Dendritic cell treated with granulocyte-macrophage colony-stimulating factor and Interleukin-4, amounts not matched to agents 40 ng/mL and 50 ng/mL, for 4 days (primary cell): ENCODE data around the gene GIMAP7.
"Not testable (repeated sequence)": the region's sequence is repeated elsewhere in the genome, so short reads cannot be mapped to it uniquely, and the experiment has no call there.

ENCODE experiments used
- H3K27ac Mint-ChIP-seq: one replicate; pipeline ENCODE4 v1.8.0; 2022; ENCODE audit warnings: mild to moderate bottlenecking, mixed read lengths
- H3K27me3 Mint-ChIP-seq: one replicate; pipeline ENCODE4 v1.8.0; 2022; ENCODE audit warnings: mild to moderate bottlenecking, mixed read lengths
- H3K36me3 Mint-ChIP-seq: one replicate; pipeline ENCODE4 v1.8.0; 2022; ENCODE audit warnings: low read depth, mixed read lengths
- H3K4me1 Mint-ChIP-seq: one replicate; pipeline ENCODE4 v1.8.0; 2022; ENCODE audit warnings: low read depth, mixed read lengths
- H3K4me3 Mint-ChIP-seq: one replicate; pipeline ENCODE4 v1.8.0; 2022; ENCODE audit warnings: mild to moderate bottlenecking, moderate library complexity, mixed read lengths
- H3K9me3 Mint-ChIP-seq: one replicate; pipeline ENCODE4 v1.8.0; 2022; ENCODE audit warnings: mixed read lengths
- intact Hi-C: fragments of 100-400 bp; cut with micrococcal nuclease; formaldehyde crosslinking; loops from one replicate; pipeline ENCODE4 v1.15.0; 2022

Gene GIMAP7

GRCh38 chr7:150484071-150484470, 30.6 kb upstream of the GIMAP7 start:
- H3K27me3 Mint-ChIP-seq, intact Hi-C loops, H3K36me3 Mint-ChIP-seq, H3K4me3 Mint-ChIP-seq, H3K9me3 Mint-ChIP-seq: not testable (repeated sequence)
- H3K4me1 Mint-ChIP-seq: peaks cover 72% of the 10 kb centered on the region
- peak overlapping the region; percentile 77 for H3K27ac Mint-ChIP-seq

GRCh38 chr7:150487625-150488024, 27.0 kb upstream of the GIMAP7 start:
- H3K27me3 Mint-ChIP-seq: no peaks in the 10 kb centered on the region
- peaks cover 62% of the 10 kb centered on the region for H3K4me1 Mint-ChIP-seq
- H3K36me3 Mint-ChIP-seq: no peaks in the 10 kb centered on the region
- no peaks in the 10 kb centered on the region for H3K9me3 Mint-ChIP-seq
- no peak overlapping the region for H3K4me3 Mint-ChIP-seq
- no peak overlapping the region for H3K27ac Mint-ChIP-seq
- intact Hi-C loops: no loop called here

- intact Hi-C loops: no loop called here
- H3K4me1 Mint-ChIP-seq: peaks cover 46% of the 10 kb centered on the region
- H3K27me3 Mint-ChIP-seq: no peaks in the 10 kb centered on the region
- H3K4me3 Mint-ChIP-seq: no peak overlapping the region
- peak overlapping the region; percentile 76 for H3K27ac Mint-ChIP-seq
- H3K36me3 Mint-ChIP-seq: no peaks in the 10 kb centered on the region
- H3K9me3 Mint-ChIP-seq: no peaks in the 10 kb centered on the region
Observed at GRCh38 chr7:150489782-150490181, 24.9 kb upstream of the GIMAP7 start.

GRCh38 chr7:150493442-150493841, 21.2 kb upstream of the GIMAP7 start:
- H3K27ac Mint-ChIP-seq, H3K27me3 Mint-ChIP-seq, H3K4me3 Mint-ChIP-seq, H3K36me3 Mint-ChIP-seq, H3K9me3 Mint-ChIP-seq, intact Hi-C loops: not testable (repeated sequence)
- peaks cover 43% of the 10 kb centered on the region for H3K4me1 Mint-ChIP-seq

- peaks cover 36% of the 10 kb centered on the region for H3K4me1 Mint-ChIP-seq
- no peaks in the 10 kb centered on the region for H3K36me3 Mint-ChIP-seq
- H3K27me3 Mint-ChIP-seq: no peaks in the 10 kb centered on the region
- no peak overlapping the region for H3K27ac Mint-ChIP-seq
- peaks cover 17% of the 10 kb centered on the region for H3K9me3 Mint-ChIP-seq
- H3K4me3 Mint-ChIP-seq: no peak overlapping the region
- intact Hi-C loops: no loop called here
Observed at GRCh38 chr7:150502519-150502918, 12.2 kb upstream of the GIMAP7 start.

GRCh38 chr7:150503155-150503554, 11.5 kb upstream of the GIMAP7 start:
- no peak overlapping the region for H3K27ac Mint-ChIP-seq
- no peaks in the 10 kb centered on the region for H3K27me3 Mint-ChIP-seq
- peaks cover 13% of the 10 kb centered on the region for H3K9me3 Mint-ChIP-seq
- H3K4me1 Mint-ChIP-seq: peaks cover 34% of the 10 kb centered on the region
- H3K36me3 Mint-ChIP-seq: no peaks in the 10 kb centered on the region
- intact Hi-C loops: no loop called here
- no peak overlapping the region for H3K4me3 Mint-ChIP-seq

GRCh38 chr7:150503581-150503980, 11.1 kb upstream of the GIMAP7 start:
- Mint-ChIP-seq H3K27me3 (no peaks in the 10 kb centered on the region), H3K27ac (no peak overlapping the region), H3K4me1 (peaks cover 32% of the 10 kb centered on the region), H3K9me3 (peaks cover 9% of the 10 kb centered on the region), H3K36me3 (no peaks in the 10 kb centered on the region), H3K4me3 (no peak overlapping the region)
- intact Hi-C loops: no loop called here

- Mint-ChIP-seq H3K9me3 (no peaks in the 10 kb centered on the region), H3K4me1 (peaks cover 18% of the 10 kb centered on the region), H3K36me3 (no peaks in the 10 kb centered on the region), H3K4me3 (no peak overlapping the region), H3K27me3 (no peaks in the 10 kb centered on the region), H3K27ac (no peak overlapping the region)
- intact Hi-C loops: no loop called here
Observed at GRCh38 chr7:150507947-150508602, 6.6 kb upstream of the GIMAP7 start.

GRCh38 chr7:150511048-150511447, 3.6 kb upstream of the GIMAP7 start:
- no peaks in the 10 kb centered on the region for H3K27me3 Mint-ChIP-seq
- peaks cover 13% of the 10 kb centered on the region for H3K4me1 Mint-ChIP-seq
- peaks cover 7% of the 10 kb centered on the region for H3K36me3 Mint-ChIP-seq
- no peak overlapping the region for H3K4me3 Mint-ChIP-seq
- no peaks in the 10 kb centered on the region for H3K9me3 Mint-ChIP-seq
- no peak overlapping the region for H3K27ac Mint-ChIP-seq
- intact Hi-C loops: loop anchor here (10.0 kb wide), 1 partner anchor 56 kb away; the partner anchor contains the start of gene GIMAP8

- peaks cover 7% of the 10 kb centered on the region for H3K36me3 Mint-ChIP-seq
- no peak overlapping the region for H3K4me3 Mint-ChIP-seq
- H3K27ac Mint-ChIP-seq: peak overlapping the region; percentile 97
- H3K27me3 Mint-ChIP-seq: no peaks in the 10 kb centered on the region
- no peaks in the 10 kb centered on the region for H3K9me3 Mint-ChIP-seq
- H3K4me1 Mint-ChIP-seq: peaks cover 29% of the 10 kb centered on the region
- intact Hi-C loops: loop anchor here (10.0 kb wide), 1 partner anchor 59 kb away; the partner anchor contains the start of gene GIMAP8
Observed at GRCh38 chr7:150513758-150514157, 914 bp upstream of the GIMAP7 start.

- peaks cover 8% of the 10 kb centered on the region for H3K9me3 Mint-ChIP-seq
- peak overlapping the region; percentile 95 for H3K4me3 Mint-ChIP-seq
- no peaks in the 10 kb centered on the region for H3K27me3 Mint-ChIP-seq
- H3K4me1 Mint-ChIP-seq: peaks cover 38% of the 10 kb centered on the region
- intact Hi-C loops: loop anchor here (5.0 to 10.0 kb wide), 2 partner anchors 52 to 61 kb away; partner anchors contain the start of genes GIMAP4 and GIMAP8
- peaks cover 17% of the 10 kb centered on the region for H3K36me3 Mint-ChIP-seq
- peak overlapping the region; percentile 97 for H3K27ac Mint-ChIP-seq
Observed at GRCh38 chr7:150515248-150516147, 826 bp downstream of the GIMAP7 start.

- Mint-ChIP-seq H3K36me3 (peaks cover 34% of the 10 kb centered on the region), H3K4me3 (peak overlapping the region; percentile 67), H3K9me3 (peaks cover 12% of the 10 kb centered on the region), H3K27ac (peak overlapping the region; percentile 69), H3K4me1 (peaks cover 44% of the 10 kb centered on the region), H3K27me3 (no peaks in the 10 kb centered on the region)
- intact Hi-C loops: loop anchor here (5.0 to 10.0 kb wide), 2 partner anchors 50 to 62 kb away; partner anchors contain the start of genes GIMAP4 and GIMAP8
Observed at GRCh38 chr7:150516956-150517745, 2.5 kb downstream of the GIMAP7 start.

GRCh38 chr7:150519310-150519709, 4.6 kb downstream of the GIMAP7 start:
- Mint-ChIP-seq H3K4me3 (no peak overlapping the region), H3K36me3 (peaks cover 36% of the 10 kb centered on the region), H3K27me3 (no peaks in the 10 kb centered on the region), H3K27ac (no peak overlapping the region), H3K4me1 (peaks cover 39% of the 10 kb centered on the region), H3K9me3 (peaks cover 12% of the 10 kb centered on the region)
- intact Hi-C loops: loop anchor here (5.0 to 10.0 kb wide), 2 partner anchors 48 to 65 kb away; partner anchors contain the start of genes GIMAP4 and GIMAP8
